ENCODE data around the gene B3GNT8. TPM values are rescaled to one million over a fixed set of nuclear protein-coding genes. Genes with fewer than 3 reads are reported as not detected.

Gene B3GNT8
- total and polyA plus RNA-seq, 2 experiments from 2014 or later, result 0.71 to 1.8 TPM

DNA sequence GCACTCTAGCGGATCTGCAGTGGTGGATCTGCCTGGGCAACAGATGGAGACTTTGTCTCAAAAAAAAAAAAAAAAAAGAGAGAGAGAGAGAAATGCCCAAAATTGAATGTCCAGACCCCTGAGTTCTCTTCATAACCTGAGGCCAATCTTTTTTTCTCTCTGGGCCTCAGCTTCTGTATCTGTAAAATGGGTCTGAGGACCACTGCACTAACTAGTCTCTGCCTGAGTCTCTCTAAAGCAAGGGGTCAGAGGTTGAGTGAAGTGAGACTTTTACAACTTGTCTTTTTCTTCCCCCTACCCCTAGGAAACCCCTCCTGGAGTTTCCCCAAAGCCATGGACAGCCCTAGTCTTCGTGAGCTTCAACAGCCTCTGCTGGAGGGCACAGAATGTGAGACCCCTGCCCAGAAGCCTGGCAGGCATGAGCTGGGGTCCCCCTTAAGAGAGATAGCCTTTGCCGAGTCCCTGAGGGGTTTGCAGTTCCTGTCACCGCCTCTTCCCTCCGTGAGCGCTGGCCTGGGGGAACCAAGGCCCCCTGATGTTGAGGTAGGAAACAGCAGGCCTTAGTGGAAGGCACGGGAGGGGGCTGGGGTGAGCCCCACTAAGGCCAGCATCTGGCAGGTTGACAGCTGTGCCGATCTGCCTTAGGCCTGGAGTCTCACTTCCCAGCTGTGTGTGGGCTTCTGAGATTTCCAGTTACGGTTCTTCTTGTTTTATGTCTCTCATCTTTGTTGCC lies 49.0 kb downstream of the B3GNT8 start:
- no peaks in the 10 kb centered on the region for H3K9me3 Mint-ChIP-seq
- Histone ChIP-seq H3K4me2 (no peak overlapping the region), H4K20me1 (replicated peaks; ENCODE audit: insufficient read depth) (no peaks in the 10 kb centered on the region; the same call in 1 of the 2 replicates), H3K27ac (ENCODE audit: low read depth) (no peak overlapping the region), H3K9me2 (ENCODE audit: insufficient read depth) (no peaks in the 10 kb centered on the region), H3K79me2 (replicated peaks; ENCODE audit: insufficient read depth) (no peaks in the 10 kb centered on the region), H3K27me3 (ENCODE audit: insufficient read depth) (peaks cover 7% of the 10 kb centered on the region; the same call in 1 of the 2 replicates), H3K36me3 (ENCODE audit: insufficient read depth) (no peaks in the 10 kb centered on the region), H3K4me1 (ENCODE audit: insufficient read depth) (peaks cover 5% of the 10 kb centered on the region; the same call in 1 of the 2 replicates), H3F3A (replicated peaks; ENCODE audit: low read depth) (0 out of 2 replicates have a peak, but pooled peaks cover 5% of the 10 kb centered on the region), H2AFZ (no peak overlapping the region), H3K4me3 (no peak overlapping the region)
- ATAC-seq (peak; percentile 83), DNase-seq (ENCODE audit: low spot score) (peak; percentile 90)
- no peak overlapping the region for H3K27ac Mint-ChIP-seq
- TF ChIP-seq, protein P1, sequence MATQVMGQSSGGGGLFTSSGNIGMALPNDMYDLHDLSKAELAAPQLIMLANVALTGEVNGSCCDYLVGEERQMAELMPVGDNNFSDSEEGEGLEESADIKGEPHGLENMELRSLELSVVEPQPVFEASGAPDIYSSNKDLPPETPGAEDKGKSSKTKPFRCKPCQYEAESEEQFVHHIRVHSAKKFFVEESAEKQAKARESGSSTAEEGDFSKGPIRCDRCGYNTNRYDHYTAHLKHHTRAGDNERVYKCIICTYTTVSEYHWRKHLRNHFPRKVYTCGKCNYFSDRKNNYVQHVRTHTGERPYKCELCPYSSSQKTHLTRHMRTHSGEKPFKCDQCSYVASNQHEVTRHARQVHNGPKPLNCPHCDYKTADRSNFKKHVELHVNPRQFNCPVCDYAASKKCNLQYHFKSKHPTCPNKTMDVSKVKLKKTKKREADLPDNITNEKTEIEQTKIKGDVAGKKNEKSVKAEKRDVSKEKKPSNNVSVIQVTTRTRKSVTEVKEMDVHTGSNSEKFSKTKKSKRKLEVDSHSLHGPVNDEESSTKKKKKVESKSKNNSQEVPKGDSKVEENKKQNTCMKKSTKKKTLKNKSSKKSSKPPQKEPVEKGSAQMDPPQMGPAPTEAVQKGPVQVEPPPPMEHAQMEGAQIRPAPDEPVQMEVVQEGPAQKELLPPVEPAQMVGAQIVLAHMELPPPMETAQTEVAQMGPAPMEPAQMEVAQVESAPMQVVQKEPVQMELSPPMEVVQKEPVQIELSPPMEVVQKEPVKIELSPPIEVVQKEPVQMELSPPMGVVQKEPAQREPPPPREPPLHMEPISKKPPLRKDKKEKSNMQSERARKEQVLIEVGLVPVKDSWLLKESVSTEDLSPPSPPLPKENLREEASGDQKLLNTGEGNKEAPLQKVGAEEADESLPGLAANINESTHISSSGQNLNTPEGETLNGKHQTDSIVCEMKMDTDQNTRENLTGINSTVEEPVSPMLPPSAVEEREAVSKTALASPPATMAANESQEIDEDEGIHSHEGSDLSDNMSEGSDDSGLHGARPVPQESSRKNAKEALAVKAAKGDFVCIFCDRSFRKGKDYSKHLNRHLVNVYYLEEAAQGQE (IDR thresholded peaks at IDR 0.05; ENCODE audit: unreplicated experiment), result no peak
- TF ChIP-seq, protein P2, sequence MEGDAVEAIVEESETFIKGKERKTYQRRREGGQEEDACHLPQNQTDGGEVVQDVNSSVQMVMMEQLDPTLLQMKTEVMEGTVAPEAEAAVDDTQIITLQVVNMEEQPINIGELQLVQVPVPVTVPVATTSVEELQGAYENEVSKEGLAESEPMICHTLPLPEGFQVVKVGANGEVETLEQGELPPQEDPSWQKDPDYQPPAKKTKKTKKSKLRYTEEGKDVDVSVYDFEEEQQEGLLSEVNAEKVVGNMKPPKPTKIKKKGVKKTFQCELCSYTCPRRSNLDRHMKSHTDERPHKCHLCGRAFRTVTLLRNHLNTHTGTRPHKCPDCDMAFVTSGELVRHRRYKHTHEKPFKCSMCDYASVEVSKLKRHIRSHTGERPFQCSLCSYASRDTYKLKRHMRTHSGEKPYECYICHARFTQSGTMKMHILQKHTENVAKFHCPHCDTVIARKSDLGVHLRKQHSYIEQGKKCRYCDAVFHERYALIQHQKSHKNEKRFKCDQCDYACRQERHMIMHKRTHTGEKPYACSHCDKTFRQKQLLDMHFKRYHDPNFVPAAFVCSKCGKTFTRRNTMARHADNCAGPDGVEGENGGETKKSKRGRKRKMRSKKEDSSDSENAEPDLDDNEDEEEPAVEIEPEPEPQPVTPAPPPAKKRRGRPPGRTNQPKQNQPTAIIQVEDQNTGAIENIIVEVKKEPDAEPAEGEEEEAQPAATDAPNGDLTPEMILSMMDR (conservative IDR thresholded peaks at IDR 0.05; ENCODE audit: low read depth in 2 of 2), result peak; percentile 54 to 62
- TF ChIP-seq STAT1 (IDR thresholded peaks at IDR 0.05; ENCODE audit: unreplicated experiment) (no peak), EZH2 (IDR thresholded peaks at IDR 0.05; ENCODE audit: low read depth, unreplicated experiment) (no peak), JUNB (IDR thresholded peaks at IDR 0.05; ENCODE audit: unreplicated experiment) (no peak), EZH2phosphoT487 (IDR thresholded peaks at IDR 0.05; ENCODE audit: unreplicated experiment) (no peak), POLR2AphosphoS5 (IDR thresholded peaks at IDR 0.05; ENCODE audit: low read depth) (no peak), NANOG (IDR thresholded peaks at IDR 0.05; ENCODE audit: borderline replicate concordance) (no peak)
- H3K27me3 Mint-ChIP-seq (ENCODE audit: insufficient read depth, low read depth, poor library complexity), result peaks cover 17% of the 10 kb centered on the region
- H3K36me3 Mint-ChIP-seq (ENCODE audit: low read depth), result no peaks in the 10 kb centered on the region
- H3K4me3 Mint-ChIP-seq, result no peak overlapping the region
- H3K4me1 Mint-ChIP-seq, result peaks cover 10% of the 10 kb centered on the region

DNA sequence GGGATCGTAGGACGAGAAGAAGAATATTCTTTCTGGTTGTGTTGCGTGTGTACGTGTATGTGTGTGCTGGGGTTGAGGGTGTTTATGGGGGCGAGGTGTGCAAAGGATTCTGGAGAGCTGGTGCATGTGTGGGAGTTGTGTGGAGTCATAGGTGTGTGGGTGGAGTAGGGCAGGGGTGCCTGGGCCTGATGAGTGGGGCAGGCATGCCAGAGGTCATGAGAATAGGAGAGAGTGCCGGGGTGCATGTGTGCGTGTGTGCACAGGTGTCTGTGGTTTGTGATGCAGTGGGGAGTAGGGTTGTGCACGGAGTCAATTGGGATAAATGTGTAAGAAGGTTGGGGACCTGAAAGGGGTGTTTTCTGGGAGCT lies 50.2 kb downstream of the B3GNT8 start:
- H3K27ac ChIP-seq (ENCODE audit: low read depth), result no peak overlapping the region
- ATAC-seq, result peak; percentile 18
- Mint-ChIP-seq H3K9me3 (no peaks in the 10 kb centered on the region), H3K27me3 (ENCODE audit: insufficient read depth, low read depth, poor library complexity) (peaks cover 17% of the 10 kb centered on the region), H3K4me3 (peak overlapping the region; percentile 79), H3K27ac (no peak overlapping the region), H3K4me1 (peaks cover 10% of the 10 kb centered on the region), H3K36me3 (ENCODE audit: low read depth) (no peaks in the 10 kb centered on the region)
- no peaks in the 10 kb centered on the region for H3K79me2 ChIP-seq (replicated peaks; ENCODE audit: insufficient read depth)
- H3K27me3 ChIP-seq (ENCODE audit: insufficient read depth), result peaks cover 7% of the 10 kb centered on the region; the same call in 1 of the 2 replicates
- no peaks in the 10 kb centered on the region; the same call in 1 of the 2 replicates for H4K20me1 ChIP-seq (replicated peaks; ENCODE audit: insufficient read depth)
- H3K4me1 ChIP-seq (ENCODE audit: insufficient read depth), result peaks cover 5% of the 10 kb centered on the region; the same call in 1 of the 2 replicates
- H2AFZ ChIP-seq, result peak overlapping the region; percentile 92
- no peak for DNase-seq (ENCODE audit: low spot score)
- H3K9me2 ChIP-seq (ENCODE audit: insufficient read depth), result no peaks in the 10 kb centered on the region
- peak overlapping the region; percentile 86 for H3K4me3 ChIP-seq
- peak overlapping the region; percentile 94 for H3K4me2 ChIP-seq
- H3K36me3 ChIP-seq (ENCODE audit: insufficient read depth), result no peaks in the 10 kb centered on the region
- 0 out of 2 replicates have a peak, but pooled peaks cover 5% of the 10 kb centered on the region for H3F3A ChIP-seq (replicated peaks; ENCODE audit: low read depth)
- TF ChIP-seq, protein P2 (conservative IDR thresholded peaks at IDR 0.05; ENCODE audit: low read depth in 2 of 2), result no peak
- TF ChIP-seq POLR2AphosphoS5 (IDR thresholded peaks at IDR 0.05; ENCODE audit: low read depth) (no peak), NANOG (IDR thresholded peaks at IDR 0.05; ENCODE audit: borderline replicate concordance) (no peak), EZH2phosphoT487 (IDR thresholded peaks at IDR 0.05; ENCODE audit: unreplicated experiment) (no peak), STAT1 (IDR thresholded peaks at IDR 0.05; ENCODE audit: unreplicated experiment) (no peak), JUNB (IDR thresholded peaks at IDR 0.05; ENCODE audit: unreplicated experiment) (no peak), CREB1 (CRISPR knock-in tag; IDR thresholded peaks at IDR 0.05; ENCODE audit: low read depth) (no peak), ZNF331 (CRISPR knock-in tag; IDR thresholded peaks at IDR 0.05; ENCODE audit: low read depth) (no peak), EZH2 (IDR thresholded peaks at IDR 0.05; ENCODE audit: low read depth, unreplicated experiment) (no peak)
- TF ChIP-seq, protein P1 (IDR thresholded peaks at IDR 0.05; ENCODE audit: unreplicated experiment), result no peak

Measured in GM23338 (cell line).